ENCODE results near the gene USP3.

USP3 gene

GRCh38 chr15:63504247-63504978, at the start of gene USP3:
USP3 (plus strand) TSS chr15:63504593; CDS start chr15:63504740, 147 bp downstream.
- peak; percentile 91 for DNase-seq (ENCODE audit: low read depth)

GRCh38 chr15:63456258-63456657, 48.1 kb upstream of the USP3 start:
- no peak for DNase-seq (ENCODE audit: low read depth)

- DNase-seq (ENCODE audit: low read depth) = no peak
Measured at GRCh38 chr15:63457379-63457778, 47.0 kb upstream of the USP3 start.

- DNase-seq (ENCODE audit: low read depth) = no peak
Measured at GRCh38 chr15:63458026-63458425, 46.4 kb upstream of the USP3 start.

GRCh38 chr15:63458794-63459395, 45.5 kb upstream of the USP3 start:
- no peak for DNase-seq (ENCODE audit: low read depth)

GRCh38 chr15:63460210-63461155, 43.9 kb upstream of the USP3 start:
- no peak for DNase-seq (ENCODE audit: low read depth)

- DNase-seq (ENCODE audit: low read depth) = no peak
Measured at GRCh38 chr15:63461230-63461985, 43.0 kb upstream of the USP3 start.

- DNase-seq (ENCODE audit: low read depth) = no peak
Measured at GRCh38 chr15:63462088-63462487, 42.3 kb upstream of the USP3 start.

- no peak for DNase-seq (ENCODE audit: low read depth)
Measured at GRCh38 chr15:63463036-63463435, 41.4 kb upstream of the USP3 start.

GRCh38 chr15:63463793-63464192, 40.6 kb upstream of the USP3 start:
- no peak for DNase-seq (ENCODE audit: low read depth)

GRCh38 chr15:63465104-63465503, 39.3 kb upstream of the USP3 start:
- no peak for DNase-seq (ENCODE audit: low read depth)

GRCh38 chr15:63466378-63467192, 37.8 kb upstream of the USP3 start:
- DNase-seq (ENCODE audit: low read depth) = peak; percentile 52

GRCh38 chr15:63469190-63469589, 35.2 kb upstream of the USP3 start:
- DNase-seq (ENCODE audit: low read depth) = peak; percentile 28

- no peak for DNase-seq (ENCODE audit: low read depth)
Measured at GRCh38 chr15:63469984-63470383, 34.4 kb upstream of the USP3 start.

- DNase-seq (ENCODE audit: low read depth) = no peak
Measured at GRCh38 chr15:63473007-63473748, 31.2 kb upstream of the USP3 start.

GRCh38 chr15:63473749-63473998, 30.7 kb upstream of the USP3 start:
- DNase-seq (ENCODE audit: low read depth) = no peak

GRCh38 chr15:63473999-63474809, 30.2 kb upstream of the USP3 start:
- peak; percentile 32 for DNase-seq (ENCODE audit: low read depth)

GRCh38 chr15:63474810-63475316, 29.5 kb upstream of the USP3 start:
- no peak for DNase-seq (ENCODE audit: low read depth)

- DNase-seq (ENCODE audit: low read depth) = no peak
Measured at GRCh38 chr15:63475707-63476106, 28.7 kb upstream of the USP3 start.

GRCh38 chr15:63476229-63476632, 28.2 kb upstream of the USP3 start:
- DNase-seq (ENCODE audit: low read depth) = no peak
